Measurements from ENCODE around the gene RGPD4.
"Not testable (repeated sequence)": the region's sequence is repeated elsewhere in the genome, so short reads cannot be mapped to it uniquely, and the experiment has no call there.

RGPD4 gene

DNA sequence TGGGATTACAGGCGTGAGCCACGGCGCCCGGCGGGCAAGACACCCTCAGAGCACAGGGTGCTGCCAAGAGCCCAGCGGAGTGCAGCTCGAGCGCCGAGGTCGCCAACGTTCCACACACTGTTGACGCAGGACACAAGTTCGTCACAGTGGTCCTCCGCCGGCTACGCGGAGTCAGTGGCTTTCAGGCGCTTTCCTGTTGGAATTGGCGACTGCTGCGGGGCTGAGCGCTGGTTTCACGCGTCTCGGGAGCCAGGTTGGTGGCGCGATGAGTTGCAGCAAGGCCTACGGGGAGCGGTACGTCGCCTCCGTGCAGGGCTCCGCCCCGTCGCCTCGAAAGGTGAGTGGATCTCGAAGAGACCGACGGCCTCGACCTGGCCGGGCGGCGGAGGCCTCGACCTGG, at the start of gene RGPD4:
Gene RGPD4 (plus strand): TSS at position 144 of the 400 bp plus-strand sequence. CDS start 122 bp downstream, at position 266.
- DNase-seq = not testable (repeated sequence)

DNA sequence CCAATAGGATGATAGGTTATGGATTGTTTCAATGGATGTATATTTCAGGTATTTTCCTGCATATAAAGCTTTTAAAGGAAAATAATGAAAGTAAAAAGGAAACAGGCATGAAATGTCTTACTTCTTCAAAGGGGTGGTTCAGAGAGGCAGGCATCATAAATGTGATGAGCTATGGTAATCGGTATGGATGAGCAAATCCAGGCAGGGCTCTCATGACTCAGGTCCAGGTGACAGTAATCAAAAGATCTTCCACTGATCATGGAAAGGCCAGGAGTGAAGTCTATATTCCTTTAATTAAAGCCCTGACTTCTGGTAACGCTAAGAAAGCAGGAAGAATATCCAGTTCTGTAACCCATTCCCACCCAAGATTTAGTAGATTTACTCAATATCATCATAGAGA, 48.7 kb upstream of the RGPD4 start:
- DNase-seq = no peak

- no peak for DNase-seq
Measured at GRCh38 chr2:107785756-107786155, 40.9 kb upstream of the RGPD4 start.

GRCh38 chr2:107790837-107791236, 35.9 kb upstream of the RGPD4 start:
- DNase-seq = no peak

GRCh38 chr2:107801498-107801897, 25.2 kb upstream of the RGPD4 start:
- no peak for DNase-seq

- no peak for DNase-seq
Measured at GRCh38 chr2:107804608-107805498, 21.8 kb upstream of the RGPD4 start.

- no peak for DNase-seq
Measured at GRCh38 chr2:107806901-107807300, 19.8 kb upstream of the RGPD4 start.

GRCh38 chr2:107807988-107808387, 18.7 kb upstream of the RGPD4 start:
- DNase-seq = no peak

GRCh38 chr2:107808959-107809358, 17.7 kb upstream of the RGPD4 start:
- DNase-seq = no peak

DNA sequence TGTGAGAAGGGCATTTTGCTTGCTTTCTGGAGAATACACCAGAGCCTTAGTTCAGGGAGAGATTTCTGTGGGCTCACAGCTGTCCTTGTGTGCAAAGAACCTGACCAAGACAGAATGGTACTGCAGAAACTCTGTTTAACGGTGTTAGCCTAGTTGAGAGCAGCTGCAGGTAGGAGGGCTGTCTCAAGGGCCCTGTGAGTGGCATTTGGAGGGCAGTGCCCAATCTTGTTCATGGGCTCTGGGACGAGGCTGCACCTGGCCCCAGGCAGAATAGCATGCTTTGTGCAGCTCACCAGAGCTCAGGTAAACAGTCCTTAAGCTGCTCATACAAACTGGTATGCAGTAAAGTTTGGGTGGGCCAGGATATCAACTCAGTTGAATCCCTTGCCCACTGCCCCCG, 16.9 kb upstream of the RGPD4 start:
- DNase-seq = no peak

GRCh38 chr2:107810734-107811133, 16.0 kb upstream of the RGPD4 start:
- no peak for DNase-seq

DNA sequence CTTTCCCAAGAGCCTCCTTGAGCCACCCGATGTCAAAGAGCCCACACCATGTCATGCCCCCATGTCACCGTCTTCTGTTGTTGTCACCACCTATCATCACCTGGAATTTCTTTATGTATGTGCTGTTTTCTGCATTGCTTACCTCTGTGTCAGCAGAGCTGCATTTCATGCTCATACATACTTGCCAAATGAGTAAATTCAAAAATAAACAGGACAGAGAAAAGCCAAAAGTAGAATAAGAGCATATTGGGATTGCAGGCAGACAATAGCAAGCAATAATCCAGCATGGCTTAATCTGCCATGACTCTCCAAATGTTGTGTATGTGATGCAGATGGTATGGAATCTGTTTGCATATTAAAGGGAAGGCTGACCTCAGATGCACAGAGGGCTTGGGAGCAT, 15.3 kb upstream of the RGPD4 start:
- DNase-seq = no peak

GRCh38 chr2:107812006-107812405, 14.7 kb upstream of the RGPD4 start:
- DNase-seq = no peak

GRCh38 chr2:107817378-107817777, 9.3 kb upstream of the RGPD4 start:
- DNase-seq = no peak

DNA sequence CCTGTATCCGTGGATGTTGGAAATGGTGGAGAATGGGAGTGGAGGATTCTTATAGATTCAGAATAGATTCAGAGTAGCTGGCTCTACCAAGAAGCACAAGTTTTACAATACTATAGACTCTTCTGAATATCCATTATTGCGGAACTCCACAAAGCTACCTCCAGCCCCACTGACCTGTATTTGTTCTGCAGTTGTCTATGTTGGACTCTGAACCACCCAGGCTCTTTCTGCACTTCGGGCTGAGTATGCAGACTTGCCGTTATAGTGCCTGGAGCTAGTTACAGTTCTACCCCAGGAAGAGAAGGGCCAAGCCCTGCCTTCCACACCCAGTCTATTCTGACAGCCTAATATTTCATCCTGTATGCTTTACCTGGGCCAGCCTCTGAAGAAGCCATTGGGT, 4.4 kb upstream of the RGPD4 start:
- DNase-seq = no peak

GRCh38 chr2:107824451-107825205, 2.1 kb upstream of the RGPD4 start:
- DNase-seq = no peak

DNA sequence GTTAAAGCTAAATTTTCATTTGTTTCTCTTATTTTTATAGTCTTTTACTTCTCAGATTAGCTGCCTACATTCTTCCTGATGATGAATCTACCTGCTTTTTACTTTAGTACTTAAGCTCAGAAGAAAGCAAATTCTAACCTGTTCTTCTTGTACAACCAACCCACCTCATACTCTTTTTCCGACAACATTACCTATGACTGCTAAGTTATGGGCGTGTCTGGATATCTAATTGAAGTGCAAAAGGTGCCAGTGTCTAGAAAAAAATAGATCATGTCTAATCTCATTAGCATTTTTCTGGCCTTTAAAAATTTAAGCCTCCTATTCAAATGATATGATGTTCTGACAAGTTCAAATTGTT, 1.5 kb upstream of the RGPD4 start:
- DNase-seq = no peak

GRCh38 chr2:107829514-107829913, 2.8 kb downstream of the RGPD4 start:
- not testable (repeated sequence) for DNase-seq

- DNase-seq = not testable (repeated sequence)
Measured at GRCh38 chr2:107833152-107833551, 6.5 kb downstream of the RGPD4 start.

- not testable (repeated sequence) for DNase-seq
Measured at GRCh38 chr2:107833618-107834017, 6.9 kb downstream of the RGPD4 start.

DNA sequence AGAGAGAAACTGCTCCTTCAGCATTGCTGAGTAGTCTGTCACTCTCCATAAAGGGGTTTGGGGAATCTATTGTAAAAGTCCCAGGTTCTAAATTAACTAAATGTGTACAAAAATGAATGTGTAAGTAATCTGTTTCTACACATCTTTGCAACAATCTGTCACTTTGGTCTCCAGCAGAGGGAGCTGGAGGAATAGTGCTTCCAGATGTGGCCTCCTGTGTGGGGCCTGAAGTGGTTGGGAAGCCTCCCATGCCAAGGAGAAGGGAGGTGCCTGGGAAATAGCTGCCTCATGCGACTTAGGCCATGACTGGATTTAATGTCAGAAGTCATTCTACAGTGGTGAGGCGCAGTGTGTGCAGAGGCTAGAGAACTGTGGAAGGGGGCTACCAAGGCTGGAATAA, 89.4 kb downstream of the RGPD4 start:
- DNase-seq = not testable (repeated sequence)

GRCh38 chr2:107916696-107917370, 90.1 kb downstream of the RGPD4 start:
- DNase-seq = not testable (repeated sequence)

GRCh38 chr2:107927034-107927534, 100.4 kb downstream of the RGPD4 start:
- DNase-seq = no peak

Measured in activated CD4-positive, alpha-beta T cell treated with anti-CD3 and anti-CD28 coated beads, Interleukin-2, amount 50 U/mL, for 48 hours (primary cell).